Stimulated activated CD4-positive, alpha-beta T cell treated with anti-CD3 and anti-CD28 coated beads, Interleukin-2, amount 100 ng/mL, for 4 hours (primary cell): Measurements from ENCODE around the gene MYO9A.
"Not testable (repeated sequence)": the region's sequence is repeated elsewhere in the genome, so short reads cannot be mapped to it uniquely, and the experiment has no call there.

Experiments
- DNase-seq: peaks from one replicate; pipeline ENCODE4 v3.0.0-alpha.2; 2020; ENCODE audit warnings: low read depth

Gene MYO9A

DNA sequence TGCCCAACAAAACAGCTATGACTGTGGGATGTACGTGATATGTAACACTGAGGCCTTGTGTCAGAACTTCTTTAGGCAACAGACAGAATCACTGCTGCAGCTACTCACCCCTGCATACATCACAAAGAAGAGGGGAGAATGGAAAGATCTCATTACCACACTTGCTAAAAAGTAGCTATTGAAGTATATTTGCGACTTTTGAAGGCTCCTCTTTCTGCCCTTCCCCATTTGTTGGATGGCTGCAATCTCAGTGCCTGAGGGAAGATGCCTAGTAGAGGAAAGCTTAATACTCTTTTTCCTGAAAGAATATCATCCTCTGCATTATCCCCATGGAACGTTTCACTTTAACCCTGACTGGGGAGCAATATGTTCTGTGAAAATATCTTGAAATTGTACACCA is 22.1 kb upstream of the MYO9A start:
- DNase-seq: no peak

- no peak for DNase-seq
These were observed 21.7 kb upstream of the MYO9A start for GRCh38 chr15:72139667-72140066.

DNA sequence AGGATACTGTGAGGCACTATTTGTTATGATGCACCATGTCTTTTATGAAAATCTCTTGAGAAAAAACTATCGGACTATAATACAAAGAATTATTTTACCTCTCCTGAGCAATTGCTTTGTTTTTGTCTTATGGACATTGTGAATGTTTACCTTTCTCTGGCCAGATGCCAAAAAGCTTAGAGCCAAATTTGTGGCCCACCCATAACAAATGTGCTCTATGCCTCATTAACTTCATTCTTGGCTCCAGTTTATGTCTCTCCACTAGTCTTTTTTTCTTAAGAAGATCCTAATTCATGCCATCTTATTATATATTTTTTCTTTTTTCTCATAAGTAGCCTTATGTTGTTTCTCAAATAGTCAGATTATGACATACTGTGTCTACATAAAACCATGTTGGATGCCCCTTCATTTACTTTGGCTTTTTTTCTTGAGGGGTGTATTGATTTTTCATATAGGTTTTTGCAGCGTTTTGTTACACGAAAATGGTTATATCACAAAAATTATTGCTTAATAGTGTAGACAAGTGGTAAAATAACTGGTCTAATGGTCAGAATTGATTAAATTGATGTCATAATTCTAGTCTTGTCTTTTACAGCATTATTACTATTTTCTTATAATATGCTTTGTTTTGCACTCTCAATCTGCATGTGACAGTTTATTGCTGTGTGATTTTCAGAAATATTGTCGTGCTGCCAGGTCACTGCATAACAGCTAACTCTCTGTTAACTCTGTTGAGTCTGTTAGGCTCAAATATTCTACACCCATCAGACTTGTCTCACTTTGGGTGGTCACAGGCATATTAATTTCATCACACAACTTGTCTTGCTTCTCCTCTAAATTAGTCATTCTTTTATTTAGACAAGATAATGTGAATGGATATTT is 18.5 kb upstream of the MYO9A start:
- DNase-seq: no peak

DNA sequence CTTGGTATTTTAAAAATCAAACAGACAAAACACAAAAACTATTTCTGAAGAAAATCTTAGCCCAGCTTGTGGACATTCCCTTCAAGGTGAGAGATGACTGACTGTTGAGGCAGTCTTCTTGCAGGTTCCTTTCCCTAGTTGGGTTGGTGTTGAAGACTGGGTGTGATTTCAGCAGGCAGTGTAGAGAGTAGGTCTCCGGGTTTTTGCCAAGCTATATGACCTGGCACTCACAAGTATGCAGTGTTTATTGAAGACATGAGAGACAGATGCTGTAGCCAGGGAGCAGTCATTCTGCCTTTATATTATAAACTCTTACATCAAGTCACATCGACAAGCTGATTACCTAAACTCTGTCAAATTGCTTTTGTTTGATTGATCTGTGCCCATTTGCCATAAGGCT is 17.8 kb upstream of the MYO9A start:
- no peak for DNase-seq

DNA sequence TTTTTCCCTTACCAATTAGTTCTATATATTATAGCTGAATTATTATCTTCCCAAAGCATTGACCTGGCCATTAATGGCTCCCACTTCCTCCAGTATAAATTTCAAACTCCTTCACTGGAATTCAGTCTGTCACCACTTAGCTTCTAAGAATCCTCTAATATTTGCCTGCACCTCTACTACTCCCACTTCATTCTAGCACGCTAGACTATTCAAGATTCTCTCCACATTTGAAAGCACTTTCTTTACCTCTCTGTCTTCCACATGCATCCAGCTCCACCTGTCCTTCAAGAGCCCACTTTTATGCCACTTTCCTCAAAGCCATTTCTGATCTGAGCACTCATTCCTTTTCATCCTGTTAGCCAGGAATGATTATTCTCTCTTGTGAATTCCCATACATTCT is 15.3 kb upstream of the MYO9A start:
- DNase-seq: no peak

DNA sequence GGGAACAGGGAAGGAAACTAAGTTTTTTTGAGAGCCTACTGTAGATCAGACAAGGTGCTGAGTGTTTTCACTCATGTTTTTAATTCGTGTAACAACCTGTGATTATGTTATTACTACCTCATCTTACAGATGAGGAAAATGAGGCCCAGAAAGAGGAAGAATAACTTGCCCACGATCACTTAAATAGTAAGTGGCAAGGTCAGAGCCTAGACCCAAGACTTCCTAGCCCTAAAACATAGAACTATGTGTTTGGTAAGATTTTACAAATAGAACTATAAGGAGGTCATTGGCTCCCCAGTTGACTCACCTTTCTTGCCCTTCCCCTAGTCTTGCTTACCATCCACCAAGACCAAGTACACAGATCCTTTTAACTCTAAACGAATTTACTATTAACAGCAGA is 14.0 kb upstream of the MYO9A start:
- no peak for DNase-seq

- DNase-seq: no peak
These were observed 12.3 kb upstream of the MYO9A start for GRCh38 chr15:72130272-72130671.

- no peak for DNase-seq
These were observed 10.4 kb upstream of the MYO9A start for GRCh38 chr15:72128359-72128758.

- no peak for DNase-seq
These were observed 9.9 kb upstream of the MYO9A start for GRCh38 chr15:72127724-72128322.

- no peak for DNase-seq
These were observed 6.3 kb upstream of the MYO9A start for GRCh38 chr15:72124218-72124617.

DNA sequence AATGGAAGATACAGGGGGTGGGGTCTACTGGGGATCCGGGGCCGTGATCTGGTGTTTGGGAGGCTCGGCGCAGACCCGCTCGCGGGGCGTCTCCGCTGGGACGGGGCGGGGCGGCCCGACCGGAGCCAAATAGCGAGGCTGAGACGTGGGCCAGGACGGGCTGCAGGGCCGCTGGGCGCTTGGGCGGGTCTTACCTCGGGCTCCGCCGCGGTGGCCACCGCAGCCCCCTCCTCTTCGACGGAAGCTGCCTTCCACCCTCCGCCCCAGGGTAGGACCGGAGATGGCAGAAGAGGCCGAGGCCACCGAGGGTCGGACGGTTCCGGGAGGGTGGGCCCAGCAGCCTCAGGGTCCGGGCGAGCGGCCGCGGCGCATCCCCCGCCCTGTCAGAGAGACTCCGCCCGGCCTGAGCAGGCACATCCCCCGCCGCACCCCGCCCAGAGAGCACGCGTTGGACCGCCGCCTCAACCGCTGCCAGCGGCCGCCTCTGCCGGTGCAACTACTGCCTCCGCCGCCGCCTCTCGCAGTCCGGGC is 399 bp downstream of the MYO9A start:
- peak; percentile 37 for DNase-seq

DNA sequence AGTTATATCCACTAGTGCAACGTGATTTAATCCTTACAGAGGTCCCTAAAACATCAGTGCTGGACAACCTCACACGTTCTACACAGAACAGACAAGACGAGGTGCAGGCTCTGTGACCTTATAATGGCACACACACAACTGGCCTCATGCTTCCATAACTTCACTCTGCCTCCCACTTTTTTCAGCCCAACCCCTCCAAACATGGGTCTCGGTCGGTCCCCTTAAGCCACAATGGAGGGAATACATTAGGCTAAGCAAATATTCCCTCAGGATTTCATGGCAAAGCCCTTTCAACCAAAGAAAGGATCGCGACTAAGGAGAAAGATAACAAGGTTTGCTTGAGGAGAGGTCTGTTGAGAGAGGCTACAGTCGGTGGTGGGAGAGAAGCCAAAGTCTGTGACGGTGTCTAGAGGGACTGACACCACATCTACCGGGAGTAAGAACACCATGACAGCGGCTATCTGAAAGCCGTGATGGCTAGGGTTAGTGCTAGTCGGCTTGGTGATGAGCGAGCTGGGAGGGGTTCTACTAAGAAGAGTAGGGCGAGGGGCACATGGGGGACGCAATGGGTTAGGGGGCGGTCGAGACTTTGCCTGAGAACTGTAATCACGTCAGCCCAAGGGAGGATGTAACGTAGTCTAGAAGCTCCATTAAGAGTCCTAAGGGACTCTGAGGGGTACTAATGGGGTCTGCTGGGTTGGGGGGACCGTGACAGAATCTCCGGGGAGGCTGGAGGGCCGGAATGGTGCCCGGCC is 1.0 kb downstream of the MYO9A start:
- DNase-seq: peak; percentile 2

- no peak for DNase-seq
These were observed 4.5 kb downstream of the MYO9A start for GRCh38 chr15:72113347-72114031.

GRCh38 chr15:72112805-72113204 is 5.1 kb downstream of the MYO9A start:
- DNase-seq: no peak

DNA sequence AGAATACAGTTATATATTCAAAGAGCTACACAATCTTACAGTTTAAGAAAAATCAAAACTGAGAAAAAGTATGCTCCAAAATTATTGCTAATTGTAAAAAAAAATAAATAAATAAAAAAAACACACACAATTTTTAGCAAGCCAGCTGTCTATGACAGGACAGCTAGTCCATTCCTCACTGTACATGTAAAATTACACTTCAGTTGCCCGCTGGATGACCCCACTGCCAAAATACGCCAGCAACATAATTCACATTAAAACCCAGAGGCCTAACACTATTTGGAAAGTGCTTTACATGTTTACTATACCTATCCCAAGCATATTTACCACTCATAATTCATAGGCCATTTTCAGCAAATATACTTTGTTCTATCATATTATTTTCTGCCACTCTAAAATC is 5.8 kb downstream of the MYO9A start:
- no peak for DNase-seq

GRCh38 chr15:72110355-72110754 is 7.6 kb downstream of the MYO9A start:
- DNase-seq: no peak

- no peak for DNase-seq
These were observed 11.9 kb downstream of the MYO9A start for GRCh38 chr15:72106068-72106467.

DNA sequence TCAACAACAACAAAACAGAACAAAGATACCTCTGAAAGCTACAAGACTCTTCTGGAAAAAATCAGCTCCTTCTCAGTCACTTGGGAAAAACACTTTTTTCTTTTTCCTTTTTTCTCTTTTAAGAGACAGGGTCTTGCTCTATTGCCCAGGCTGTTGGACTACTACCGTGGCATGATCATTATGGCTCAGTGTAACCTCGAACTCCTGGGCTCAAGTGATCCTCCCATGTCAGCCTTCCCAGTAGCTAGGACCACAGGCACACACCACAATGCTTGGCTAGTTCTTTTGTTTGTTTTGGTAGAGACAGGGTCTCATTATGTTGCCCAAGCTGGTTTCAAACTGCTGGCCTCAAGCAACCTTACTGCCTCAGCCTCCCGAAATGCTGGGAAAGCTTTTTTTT is 12.8 kb downstream of the MYO9A start:
- DNase-seq: no peak

DNA sequence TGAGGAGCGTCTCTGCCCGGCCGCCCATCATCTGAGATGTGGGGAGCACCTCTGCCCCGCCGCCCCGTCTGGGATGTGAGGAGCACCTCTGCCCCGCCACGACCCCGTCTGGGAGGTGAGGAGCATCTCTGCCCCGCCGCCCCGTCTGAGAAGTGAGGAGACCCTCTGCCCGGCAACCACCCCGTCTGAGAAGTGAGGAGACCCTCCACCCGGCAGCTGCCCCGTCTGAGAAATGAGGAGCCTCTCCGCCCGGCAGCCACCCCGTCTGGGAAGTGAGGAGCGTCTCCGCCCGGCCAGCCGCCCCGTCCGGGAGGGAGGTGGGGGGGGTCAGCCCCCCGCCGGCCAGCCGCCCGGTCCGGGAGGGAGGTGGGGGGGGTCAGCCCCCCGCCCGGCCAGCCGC is 17.4 kb downstream of the MYO9A start:
- DNase-seq: not testable (repeated sequence)

- no peak for DNase-seq
These were observed 18.8 kb downstream of the MYO9A start for GRCh38 chr15:72099155-72099554.

- no peak for DNase-seq
These were observed 19.9 kb downstream of the MYO9A start for GRCh38 chr15:72098040-72098439.

- no peak for DNase-seq
These were observed 21.2 kb downstream of the MYO9A start for GRCh38 chr15:72096796-72097195.
